CD4-positive, alpha-beta T cell treated with Interleukin-6 for 4 hours (primary cell): ENCODE results near the gene IGSF21.
"Not testable (repeated sequence)": the region's sequence is repeated elsewhere in the genome, so short reads cannot be mapped to it uniquely, and the experiment has no call there.

Source experiments
- DNase-seq: peaks from one replicate; pipeline ENCODE4 v3.0.0-alpha.2; 2020; ENCODE audit warnings: mixed read lengths

The IGSF21 gene

DNA sequence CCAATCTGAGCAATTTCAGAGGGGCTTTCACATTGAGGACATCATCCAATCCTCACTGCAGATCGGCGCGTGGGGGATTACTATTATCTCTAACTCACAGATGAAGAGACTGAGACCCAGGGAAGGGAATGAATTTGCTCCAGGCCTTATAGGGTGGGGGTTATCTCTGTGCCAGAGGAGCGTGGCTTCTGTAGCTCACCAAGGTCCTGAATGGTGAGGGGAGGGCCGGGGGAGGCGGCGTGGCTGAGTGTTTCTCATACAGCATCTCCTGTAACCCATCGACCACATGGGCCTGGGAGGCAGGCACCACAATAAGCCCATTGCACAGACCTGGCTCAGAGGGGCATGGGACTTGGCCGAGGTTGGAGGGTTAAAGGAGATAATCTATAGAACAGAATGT lies 230.2 kb downstream of the IGSF21 start:
- no peak for DNase-seq

DNA sequence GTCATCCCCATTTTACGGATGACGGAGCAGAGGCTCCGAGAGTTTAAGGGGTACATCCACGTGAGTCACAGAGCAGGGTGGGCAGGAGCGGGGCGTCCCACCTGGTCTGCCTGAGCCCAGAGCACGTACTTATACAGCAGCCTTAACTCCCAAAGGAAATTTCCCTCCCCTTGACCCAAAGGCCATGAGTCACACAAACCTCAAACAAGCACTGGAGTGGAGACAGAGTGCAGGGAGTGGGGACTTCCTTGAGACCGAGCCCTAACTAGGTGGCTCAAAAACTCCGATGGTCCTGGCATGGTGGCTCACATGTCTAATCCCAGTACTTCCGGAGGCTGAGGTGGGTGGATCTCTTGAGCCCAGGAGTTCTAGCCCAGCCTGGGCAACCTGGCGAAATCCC lies 231.6 kb downstream of the IGSF21 start:
- no peak for DNase-seq

DNA sequence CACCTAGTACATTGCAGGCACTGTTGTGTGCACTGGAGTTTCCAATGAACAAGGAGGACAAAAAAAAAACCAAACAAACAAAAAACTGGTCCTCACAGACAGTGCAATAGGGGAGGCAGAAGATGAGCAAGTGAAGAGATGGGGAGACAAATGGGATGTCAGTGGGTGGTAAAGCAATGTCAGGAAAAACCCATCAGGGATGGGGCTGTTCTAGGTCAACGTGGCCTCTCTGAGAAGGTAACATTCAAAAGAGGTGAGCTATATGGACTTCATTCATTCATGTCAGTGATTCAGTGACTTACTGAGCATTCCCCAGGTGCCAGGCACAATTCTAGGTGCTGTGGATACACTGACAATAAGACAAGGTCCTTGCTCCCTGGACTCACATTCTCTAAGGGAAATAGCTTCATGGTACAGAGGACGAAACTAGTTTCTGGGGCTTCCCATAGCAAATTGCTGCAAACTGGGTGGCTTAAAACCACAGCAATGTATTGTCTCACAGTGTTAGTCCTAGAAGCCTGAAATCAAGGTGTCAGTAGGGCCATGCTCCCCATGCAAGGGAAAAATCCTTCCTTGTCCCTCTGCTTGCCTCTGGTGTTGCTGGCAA lies 232.7 kb downstream of the IGSF21 start:
- no peak for DNase-seq

DNA sequence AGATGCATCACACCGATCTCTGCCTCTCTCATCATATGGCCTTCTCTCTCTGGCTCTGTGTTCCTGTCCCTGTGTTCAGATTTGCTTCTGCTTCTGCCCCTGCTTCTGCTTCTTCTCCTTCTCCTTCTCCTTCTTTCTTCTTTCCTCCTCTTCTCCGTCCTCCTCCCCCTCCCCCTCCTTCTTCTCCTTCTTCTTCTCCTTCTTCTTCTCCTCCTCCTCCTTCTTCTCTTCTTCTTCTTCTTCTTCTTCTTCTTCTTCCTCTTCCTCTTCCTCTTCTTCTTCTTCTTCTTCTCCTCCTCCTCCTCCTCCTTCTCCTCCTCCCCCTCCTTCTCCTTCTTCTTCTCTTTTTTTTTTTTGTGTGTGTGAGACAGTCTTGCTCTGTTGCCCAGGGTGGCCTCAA lies 233.2 kb downstream of the IGSF21 start:
- no peak for DNase-seq

DNA sequence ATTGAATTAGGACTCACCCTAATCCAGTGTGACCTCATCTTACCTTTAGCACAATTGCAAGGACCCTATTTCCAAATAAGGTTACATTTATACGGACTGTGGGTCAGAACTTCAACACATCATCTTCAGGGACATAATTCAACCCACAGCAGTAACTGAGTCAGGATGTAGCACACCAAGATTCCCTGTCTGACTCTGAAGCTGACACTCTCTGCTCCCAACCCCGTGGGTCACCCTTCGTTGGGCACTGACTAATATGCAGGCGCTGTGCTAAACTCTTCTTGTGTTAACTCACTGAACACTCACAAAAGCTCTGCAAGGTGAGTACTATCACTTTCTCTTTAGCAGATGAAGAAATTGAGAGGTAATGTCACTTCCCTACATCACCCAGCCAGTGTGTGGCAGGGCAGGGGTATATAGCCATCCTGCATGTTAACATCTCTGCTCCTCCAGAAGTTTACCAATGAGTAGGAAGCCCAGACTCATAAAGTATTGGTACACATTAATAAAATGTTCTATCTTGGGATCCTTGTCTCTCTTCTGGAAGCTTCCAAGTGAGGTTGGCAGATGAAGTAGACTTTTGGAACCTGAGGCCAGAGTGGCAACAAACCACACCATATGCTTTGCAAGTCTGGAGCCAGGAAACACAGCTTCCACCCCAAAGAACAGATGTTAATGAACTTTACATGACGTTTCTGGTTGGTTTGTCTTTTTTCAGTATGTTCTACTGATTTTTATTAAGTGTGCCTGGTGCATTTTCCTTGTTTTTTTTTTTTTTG lies 233.9 kb downstream of the IGSF21 start:
- no peak for DNase-seq

DNA sequence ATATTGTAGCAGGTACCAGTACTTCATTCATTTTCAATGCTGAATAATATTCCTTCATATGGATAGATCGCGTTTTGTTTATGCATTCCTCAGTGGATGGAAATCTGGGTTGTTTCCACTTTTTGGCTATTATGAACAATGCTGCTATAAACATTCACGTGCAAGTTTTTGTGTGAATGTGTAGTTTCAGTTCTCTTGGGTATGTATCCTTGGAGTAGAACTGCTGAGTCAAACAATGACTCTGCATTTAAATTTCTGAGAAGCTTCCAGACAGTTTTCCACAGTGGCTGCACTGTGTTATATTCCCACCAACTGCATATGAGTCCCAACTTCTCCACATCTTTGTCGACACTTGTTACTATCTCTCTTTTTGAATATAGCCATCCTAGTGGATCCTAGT lies 235.1 kb downstream of the IGSF21 start:
- no peak for DNase-seq

DNA sequence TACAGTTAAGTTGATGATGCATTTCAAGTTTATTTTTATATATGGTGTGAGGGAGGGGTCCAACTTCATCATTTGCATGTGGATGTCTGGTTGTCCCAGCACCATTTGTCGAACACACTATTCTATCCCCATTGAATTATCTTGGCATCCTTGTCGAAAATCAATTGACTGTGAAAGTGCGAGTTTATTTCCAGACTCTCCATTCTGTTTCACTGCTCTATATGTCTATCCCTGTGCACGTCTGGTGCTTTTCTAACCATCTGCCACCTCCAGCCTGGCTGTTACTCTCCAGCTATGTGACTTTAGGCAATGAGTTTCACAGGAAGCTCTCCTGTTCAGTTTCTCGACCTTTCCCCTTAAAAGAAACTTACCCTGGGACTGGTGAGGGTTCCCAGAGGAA lies 236.0 kb downstream of the IGSF21 start:
- DNase-seq = no peak

DNA sequence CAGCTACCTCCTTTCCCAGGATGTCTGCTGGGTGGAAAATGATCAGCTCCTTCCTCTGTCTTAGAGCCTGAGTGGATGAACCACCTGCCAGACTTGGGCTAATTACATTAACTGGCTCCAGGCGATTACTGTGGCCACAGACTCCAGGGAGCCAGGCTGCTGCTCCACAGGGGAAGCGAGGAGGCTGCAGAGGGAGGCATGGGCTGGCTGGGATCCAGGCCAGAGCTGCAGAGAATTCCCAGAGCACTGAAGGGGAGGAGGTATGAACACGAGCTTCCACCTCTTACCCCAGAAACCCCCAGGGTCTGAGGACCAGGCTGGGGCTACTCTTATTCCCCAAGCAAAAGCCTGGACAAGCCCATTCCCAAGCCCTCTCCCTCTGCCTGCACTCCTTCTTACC lies 237.2 kb downstream of the IGSF21 start:
- no peak for DNase-seq

DNA sequence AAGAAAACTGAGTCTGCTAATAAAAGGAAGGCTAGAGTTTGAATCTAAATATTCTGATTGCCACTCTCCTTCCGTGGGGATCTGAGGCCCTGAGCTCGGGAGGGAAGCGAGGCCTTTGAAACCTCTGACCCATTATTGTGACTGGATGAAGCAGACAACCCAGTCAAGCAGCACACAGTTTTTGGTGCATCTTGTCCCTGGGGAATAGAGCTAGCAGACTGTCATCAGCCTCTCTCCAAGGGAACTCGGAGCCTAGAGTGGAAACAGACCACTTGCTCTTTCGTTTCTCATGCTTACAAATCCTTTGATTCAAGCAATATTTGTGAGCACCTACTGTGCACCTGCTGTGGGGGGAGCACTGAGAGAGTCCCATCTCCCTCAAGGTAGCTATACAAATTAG lies 240.0 kb downstream of the IGSF21 start:
- DNase-seq = no peak

DNA sequence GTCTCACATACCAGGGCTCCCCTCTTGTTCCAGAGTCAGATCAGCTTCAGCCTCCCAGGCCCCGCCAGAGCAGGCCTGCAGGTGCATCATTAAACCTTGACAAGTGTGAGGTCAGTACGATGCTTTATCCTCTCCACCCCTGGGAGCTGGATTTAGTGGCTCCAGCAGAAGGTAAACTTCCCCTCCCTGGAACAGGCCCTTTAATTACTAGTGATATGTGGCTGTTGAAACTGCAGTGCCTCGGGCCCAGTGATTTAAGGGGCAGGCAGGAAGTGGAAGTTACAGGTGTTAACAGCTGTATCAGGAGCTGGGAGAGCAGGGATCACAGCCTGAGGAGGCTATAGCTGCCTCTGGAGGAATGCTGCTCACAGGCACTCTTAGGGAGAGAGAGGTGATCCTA lies 240.8 kb downstream of the IGSF21 start:
- no peak for DNase-seq

DNA sequence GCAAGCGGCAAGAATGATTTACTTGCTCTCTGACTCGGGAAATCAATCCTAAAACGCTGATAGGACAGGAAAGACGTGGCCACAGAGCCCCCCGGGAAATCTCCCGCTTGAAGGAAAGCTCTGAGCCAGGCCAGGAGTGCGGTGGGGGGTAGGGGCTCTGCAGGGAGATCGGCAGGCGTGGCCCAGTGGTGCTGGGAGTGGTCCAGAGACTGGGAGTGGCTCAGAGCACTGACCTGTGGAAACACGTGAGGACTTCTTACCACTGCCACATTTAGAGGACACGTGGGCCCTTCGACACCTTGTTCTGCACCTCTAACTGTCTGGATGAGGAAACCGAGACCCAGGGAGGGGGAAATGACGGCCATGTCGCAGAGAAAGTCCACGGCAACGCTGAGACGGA lies 243.1 kb downstream of the IGSF21 start:
- no peak for DNase-seq

DNA sequence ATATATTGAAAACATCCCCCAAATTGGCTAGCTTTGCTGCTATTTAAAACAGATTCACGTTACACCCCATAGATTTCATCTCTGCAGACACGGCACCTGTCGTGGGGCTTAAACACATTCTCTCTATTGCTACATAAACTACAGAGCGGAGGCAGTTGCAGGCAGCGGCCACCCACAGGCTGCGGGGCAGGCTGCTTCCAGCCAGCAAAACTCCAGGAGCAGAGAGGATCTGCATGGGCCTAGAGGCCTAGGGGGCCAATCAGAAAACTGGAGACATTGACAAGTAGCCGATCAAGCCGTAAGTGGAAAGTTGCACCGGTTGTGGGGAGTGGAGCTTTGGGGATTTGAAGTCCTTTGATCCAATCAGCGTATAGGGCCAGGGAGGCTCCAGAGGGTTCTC lies 244.1 kb downstream of the IGSF21 start:
- DNase-seq = no peak

DNA sequence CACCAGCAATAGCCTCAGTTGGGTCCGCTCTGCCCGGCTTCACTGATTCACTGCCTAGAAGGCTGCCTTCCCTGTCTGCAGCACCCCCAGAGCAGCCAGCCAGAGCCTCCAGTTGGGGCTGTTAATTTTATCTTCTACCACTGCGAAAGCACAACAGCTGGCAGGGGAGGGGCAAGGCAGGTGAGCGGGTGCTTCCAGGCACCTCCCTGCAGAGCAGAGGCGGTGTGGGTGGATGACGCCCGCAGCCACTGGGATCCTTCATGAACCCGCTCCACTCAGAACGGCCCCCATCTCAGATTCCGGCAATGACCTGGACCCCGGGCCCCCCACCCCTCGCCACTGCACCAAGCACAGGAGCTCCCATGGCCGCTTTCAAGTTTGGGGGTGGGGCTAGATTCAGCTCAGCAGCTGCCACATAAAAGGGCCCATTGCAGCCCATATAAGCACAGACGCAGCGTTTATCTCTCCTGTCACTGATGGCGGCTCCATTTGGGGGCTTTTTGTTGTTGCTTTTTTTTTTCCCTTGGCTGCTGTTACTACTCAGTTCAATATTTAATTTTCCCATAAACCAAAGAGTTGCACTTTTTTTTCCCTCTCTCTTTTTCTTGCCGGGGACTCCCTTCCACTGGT lies 245.2 kb downstream of the IGSF21 start:
- no peak for DNase-seq

DNA sequence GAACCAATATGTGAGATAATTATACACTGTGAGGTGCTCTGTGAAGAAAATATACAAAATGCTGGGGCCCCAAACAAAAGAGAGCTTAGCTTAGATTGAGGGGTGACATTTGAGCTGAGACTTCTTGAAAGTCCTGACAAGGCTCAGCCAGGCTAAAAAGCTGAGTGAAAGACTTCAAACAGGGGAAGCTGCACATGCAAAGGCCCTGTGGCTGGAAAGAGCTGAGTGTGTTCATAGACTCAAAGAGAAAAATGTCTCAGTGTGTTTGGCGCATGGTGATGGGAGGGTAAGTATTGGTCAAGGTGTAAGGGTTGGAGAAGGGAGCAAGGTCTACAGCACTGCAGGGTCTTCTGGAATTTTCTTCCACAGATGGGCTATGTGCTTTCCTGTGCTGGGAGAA lies 245.9 kb downstream of the IGSF21 start:
- DNase-seq = no peak

DNA sequence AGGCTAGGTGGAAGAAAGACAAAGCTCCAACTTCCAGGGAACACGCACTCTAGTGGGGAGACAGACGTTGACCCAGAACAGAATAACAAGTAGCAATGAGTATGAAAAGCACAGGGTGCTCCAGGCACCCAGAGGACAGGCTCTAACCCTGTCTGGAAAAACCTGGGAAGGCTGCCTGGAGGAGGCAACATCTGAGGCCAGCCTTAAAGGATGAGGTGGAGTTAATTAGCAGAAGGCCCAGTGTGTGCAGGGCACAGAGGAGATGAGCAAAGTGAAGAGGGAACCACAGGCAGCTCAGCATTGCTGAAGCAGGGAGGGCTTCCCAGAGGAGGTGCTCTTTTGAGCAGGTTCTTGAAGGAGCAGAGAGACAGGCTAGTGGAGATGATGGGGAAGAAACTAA lies 246.4 kb downstream of the IGSF21 start:
- DNase-seq = no peak

DNA sequence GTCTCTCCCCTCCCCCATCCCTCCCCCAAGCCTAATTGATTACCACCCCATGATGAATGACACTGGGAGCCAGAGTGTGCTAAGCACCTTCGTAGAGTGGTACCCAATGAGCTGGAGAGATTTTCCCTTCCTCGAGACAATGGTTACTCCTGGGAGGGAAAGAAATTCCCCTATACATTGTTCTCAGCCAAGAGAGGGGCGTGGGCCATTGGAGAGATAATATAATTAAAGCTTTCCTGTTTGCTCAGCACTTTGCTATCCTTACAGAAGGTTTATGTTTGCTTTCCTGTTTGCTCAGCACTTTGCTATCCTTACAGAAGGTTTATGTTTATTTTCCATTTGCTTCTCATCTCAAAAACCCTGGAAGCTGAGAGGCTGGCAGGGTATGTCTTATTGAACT lies 247.0 kb downstream of the IGSF21 start:
- DNase-seq = no peak

DNA sequence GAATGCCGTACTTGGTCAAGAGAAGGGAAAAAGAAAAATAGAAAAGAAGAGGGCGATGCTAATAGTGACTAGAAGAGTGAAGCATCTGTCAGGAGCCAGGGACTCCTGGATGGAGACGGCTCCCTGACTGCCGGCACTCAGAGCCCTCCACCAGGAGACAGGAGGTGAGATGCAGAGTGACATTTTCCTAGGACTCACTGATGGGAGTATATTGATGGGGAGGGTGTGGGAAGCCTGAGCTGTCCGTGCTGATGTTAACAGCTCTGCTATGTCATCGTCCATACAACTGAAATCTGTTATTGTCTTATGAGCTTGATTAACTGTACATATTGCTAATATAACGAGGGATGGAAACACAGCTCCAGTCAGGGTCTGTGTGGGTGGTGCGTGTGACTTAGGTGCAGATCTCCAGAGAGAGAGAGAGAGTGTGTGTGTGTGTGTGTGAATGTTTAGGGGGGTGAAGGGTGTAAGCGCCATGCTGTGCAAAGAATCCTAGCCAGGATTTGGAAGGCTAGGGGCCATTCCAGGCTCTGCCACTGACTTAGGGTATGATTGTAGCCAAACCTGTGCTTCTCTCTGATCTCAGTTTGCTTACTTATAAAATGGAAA lies 250.1 kb downstream of the IGSF21 start:
- DNase-seq = no peak

DNA sequence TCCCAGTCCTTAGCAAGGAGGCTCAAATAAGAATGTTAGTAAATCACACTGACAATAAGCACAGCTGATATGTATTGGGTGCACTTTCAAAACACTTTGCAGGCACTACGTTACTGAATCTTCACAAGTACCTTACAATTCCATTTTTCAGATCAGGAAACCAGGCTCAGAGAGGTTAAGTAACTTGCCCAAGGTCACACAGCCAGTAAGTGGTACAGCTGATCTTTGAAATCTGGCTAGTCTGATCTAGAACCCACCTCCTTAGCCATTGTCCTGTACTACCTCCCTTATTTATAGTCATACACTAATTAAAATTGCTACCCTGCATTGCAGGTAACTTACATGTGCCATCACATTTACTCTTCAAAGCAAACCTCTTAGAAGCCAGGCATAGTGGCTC lies 251.0 kb downstream of the IGSF21 start:
- no peak for DNase-seq

DNA sequence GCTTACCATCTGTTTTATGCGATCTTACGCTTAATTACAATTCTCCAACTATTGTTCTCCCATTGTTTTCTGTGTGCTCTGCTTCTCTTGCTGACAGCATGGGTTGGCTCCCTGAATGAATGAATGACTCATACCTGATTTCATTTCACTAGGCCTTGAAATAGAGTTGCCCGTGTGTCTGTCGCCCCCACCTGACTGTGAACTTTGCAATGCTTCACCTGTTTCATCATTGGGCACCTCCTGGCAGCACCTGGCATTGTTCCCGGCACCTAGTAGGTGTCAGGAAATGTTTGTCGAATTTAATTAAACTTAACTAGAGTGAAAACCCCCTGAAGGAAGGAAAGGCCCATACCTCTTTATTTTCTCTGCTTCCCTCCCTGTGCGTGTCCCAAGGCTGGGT lies 252.7 kb downstream of the IGSF21 start:
- no peak for DNase-seq

DNA sequence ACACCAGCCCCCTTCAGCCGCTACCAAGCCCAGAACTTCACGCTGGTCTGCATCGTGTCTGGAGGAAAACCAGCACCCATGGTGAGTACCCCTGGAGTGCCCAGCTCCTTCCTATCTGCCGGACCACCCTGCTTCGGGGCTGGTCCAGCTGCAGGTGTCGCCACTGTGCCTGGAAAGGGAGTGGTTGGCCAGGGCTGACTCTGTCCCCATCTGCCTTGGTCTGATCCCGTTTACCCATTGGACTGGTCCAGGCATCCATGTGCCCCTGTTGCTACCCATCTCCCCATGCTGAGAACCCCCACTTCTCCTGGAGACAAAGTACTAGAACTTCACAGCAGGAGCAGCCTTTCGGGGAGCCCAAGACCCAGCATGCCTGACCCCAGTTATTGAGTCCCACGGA lies 254.6 kb downstream of the IGSF21 start:
- DNase-seq = no peak

DNA sequence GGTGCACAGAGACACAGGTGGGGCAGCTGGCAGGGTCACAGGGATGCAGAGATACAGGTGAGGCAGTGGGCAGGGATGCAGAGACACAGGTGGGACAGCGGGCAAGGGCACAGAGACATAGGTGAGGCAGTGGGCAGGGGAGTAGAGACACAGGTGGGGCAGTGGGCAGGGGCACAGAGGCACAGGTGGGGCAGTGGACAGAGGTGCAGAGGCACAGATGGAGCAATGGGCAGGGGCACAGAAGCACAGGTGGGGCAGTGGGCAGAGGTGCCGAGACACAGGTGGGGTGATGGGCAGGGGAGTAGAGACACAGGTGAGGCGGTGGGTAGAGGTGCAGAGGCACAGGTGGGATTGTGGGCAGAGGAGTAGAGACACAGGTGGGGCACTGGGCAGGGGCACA lies 255.8 kb downstream of the IGSF21 start:
- no peak for DNase-seq

DNA sequence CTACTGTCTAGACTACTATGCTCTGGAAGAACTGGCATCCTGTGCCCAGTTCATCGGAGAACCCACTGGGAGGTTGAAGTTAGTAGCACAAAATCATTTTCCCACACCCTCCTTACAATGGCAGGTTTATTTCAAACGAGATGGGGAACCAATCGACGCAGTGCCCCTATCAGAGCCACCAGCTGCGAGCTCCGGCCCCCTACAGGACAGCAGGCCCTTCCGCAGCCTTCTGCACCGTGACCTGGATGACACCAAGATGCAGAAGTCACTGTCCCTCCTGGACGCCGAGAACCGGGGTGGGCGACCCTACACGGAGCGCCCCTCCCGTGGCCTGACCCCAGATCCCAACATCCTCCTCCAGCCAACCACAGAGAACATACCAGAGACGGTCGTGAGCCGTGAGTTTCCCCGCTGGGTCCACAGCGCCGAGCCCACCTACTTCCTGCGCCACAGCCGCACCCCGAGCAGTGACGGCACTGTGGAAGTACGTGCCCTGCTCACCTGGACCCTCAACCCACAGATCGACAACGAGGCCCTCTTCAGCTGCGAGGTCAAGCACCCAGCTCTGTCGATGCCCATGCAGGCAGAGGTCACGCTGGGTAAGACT lies 257.6 kb downstream of the IGSF21 start:
- DNase-seq = no peak

DNA sequence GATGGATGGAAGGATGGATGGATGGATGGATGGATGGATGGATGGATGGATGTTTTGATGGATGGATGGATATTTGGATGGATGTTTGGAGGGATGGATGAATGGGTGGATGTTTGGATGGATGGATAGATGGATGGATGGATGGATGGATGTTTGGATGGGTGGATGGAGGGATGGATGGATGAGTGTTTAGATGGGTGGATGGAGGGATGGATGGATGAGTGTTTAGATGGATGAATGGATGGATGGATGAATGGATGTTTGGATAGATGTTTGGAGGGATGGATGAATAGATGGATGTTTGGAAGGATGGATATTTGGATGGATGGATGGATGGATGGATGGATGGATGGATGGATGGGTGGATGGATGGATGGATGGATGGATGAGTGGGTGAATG lies 264.9 kb downstream of the IGSF21 start:
- DNase-seq = not testable (repeated sequence)

DNA sequence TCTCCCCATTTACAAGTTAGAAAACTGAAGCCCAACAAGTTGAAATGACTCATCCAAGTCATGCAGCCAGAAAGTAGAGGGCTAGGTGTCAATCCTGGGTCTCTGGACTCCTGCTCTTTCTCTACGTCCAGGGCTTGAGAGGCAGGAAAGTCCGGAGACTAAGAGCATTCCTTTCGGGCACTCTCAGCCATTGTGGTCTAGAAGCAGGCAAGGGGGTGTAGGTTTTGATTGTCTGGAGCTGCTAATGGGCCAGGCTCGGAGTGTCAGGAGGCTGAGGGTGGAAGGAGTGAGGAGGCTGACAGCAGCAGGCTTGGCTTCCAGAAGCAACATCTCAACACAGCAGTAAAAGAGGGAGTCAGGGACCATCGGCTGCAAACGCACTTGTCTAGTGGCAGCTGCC lies 265.6 kb downstream of the IGSF21 start:
- DNase-seq = no peak
